ENCODE data around the gene OLFML2A. TPM values are rescaled to one million over a fixed set of nuclear protein-coding genes. Genes with fewer than 3 reads are reported as not detected.

Gene OLFML2A
- total and polyA plus RNA-seq, 2 donors (not counting 1 experiment from before 2014, with no cell fraction given) = 2.7 to 33.7 TPM

DNA sequence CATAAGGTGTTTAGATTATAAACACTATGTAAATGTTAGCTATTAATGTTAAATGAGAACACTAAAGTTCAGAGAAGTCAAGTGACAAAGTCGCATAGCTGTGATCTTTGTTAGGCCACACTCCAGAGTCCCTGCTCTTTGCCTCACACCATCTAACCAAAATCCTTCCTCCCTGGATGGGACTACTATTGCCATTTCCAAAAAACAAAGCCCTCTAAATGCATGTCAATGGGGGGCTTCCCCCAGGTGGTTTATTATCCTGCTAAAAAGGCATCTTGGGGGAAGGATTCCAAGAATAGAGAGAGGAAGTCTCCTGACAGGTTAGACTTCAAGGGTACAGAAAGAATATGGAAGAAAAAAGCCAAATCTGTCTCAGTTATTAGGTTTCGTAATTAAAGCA is 16.2 kb upstream of the OLFML2A start:
- Histone ChIP-seq H4K20me1 (ENCODE audit: control insufficient read depth, extremely low read depth, insufficient read depth, low read length) (no peaks in the 10 kb centered on the region), H3K27me3 (ENCODE audit: control insufficient read depth, insufficient read depth, low read length) (peaks cover 33% of the 10 kb centered on the region), H3K4me3 (replicated peaks in 1 of 4; ENCODE audit: control extremely low read depth in 1 of 4, insufficient read depth in 1 of 4, low read depth in 3 of 4, low read length in 4 of 4) (no peak overlapping the region), H3K79me2 (ENCODE audit: control insufficient read depth, insufficient read depth, low read length) (no peaks in the 10 kb centered on the region), H2AFZ (ENCODE audit: low read length) (no peak overlapping the region), H3K4me1 (ENCODE audit: control insufficient read depth, extremely low read depth, insufficient read depth, low read length) (no peaks in the 10 kb centered on the region), H3K36me3 (ENCODE audit: control insufficient read depth, insufficient read depth, low read length) (no peaks in the 10 kb centered on the region), H3K9ac (ENCODE audit: insufficient read depth, low read length) (no peak overlapping the region), H3K27ac (ENCODE audit: insufficient read depth, low read length) (no peak overlapping the region), H3K9me3 (ENCODE audit: control insufficient read depth, insufficient read depth, low read depth, low read length) (no peaks in the 10 kb centered on the region), H3K4me2 (ENCODE audit: extremely low read depth, insufficient read depth, low read length) (no peak overlapping the region)
- TF ChIP-seq EZH2 (IDR thresholded peaks at IDR 0.05; ENCODE audit: low read length, missing control alignments) (no peak), CTCF (conservative IDR thresholded peaks at IDR 0.05 in 1 of 2, IDR thresholded peaks at IDR 0.05 in 1 of 2; ENCODE audit: low read depth in 1 of 2, low read length in 2 of 2) (no peak)
- no peak for DNase-seq (ENCODE audit: low read depth in 2 of 2)

DNA sequence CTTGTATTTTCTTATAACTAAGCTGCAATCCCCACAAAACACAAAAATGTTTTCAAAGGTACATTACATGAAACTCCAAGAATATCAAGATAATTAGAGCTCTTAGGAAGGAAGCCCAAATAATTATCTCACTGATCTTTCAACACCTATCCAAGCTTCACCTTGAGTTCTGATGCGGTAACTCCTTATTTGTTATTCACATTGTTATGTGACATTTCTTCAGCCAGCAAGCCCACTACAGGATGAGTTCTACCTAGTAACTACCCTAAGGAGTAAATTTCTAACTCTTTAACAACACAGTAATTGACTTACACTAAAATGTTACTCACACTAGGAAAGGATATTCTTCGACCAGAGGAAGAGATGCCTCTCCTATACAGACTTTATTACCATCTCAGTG is 15.7 kb upstream of the OLFML2A start:
- Histone ChIP-seq H3K4me3 (replicated peaks in 1 of 4; ENCODE audit: control extremely low read depth in 1 of 4, insufficient read depth in 1 of 4, low read depth in 3 of 4, low read length in 4 of 4) (no peak overlapping the region), H2AFZ (ENCODE audit: low read length) (no peak overlapping the region), H3K9me3 (ENCODE audit: control insufficient read depth, insufficient read depth, low read depth, low read length) (no peaks in the 10 kb centered on the region), H3K36me3 (ENCODE audit: control insufficient read depth, insufficient read depth, low read length) (no peaks in the 10 kb centered on the region), H3K27me3 (ENCODE audit: control insufficient read depth, insufficient read depth, low read length) (peaks cover 33% of the 10 kb centered on the region), H3K4me2 (ENCODE audit: extremely low read depth, insufficient read depth, low read length) (no peak overlapping the region), H4K20me1 (ENCODE audit: control insufficient read depth, extremely low read depth, insufficient read depth, low read length) (no peaks in the 10 kb centered on the region), H3K79me2 (ENCODE audit: control insufficient read depth, insufficient read depth, low read length) (no peaks in the 10 kb centered on the region), H3K27ac (ENCODE audit: insufficient read depth, low read length) (no peak overlapping the region), H3K4me1 (ENCODE audit: control insufficient read depth, extremely low read depth, insufficient read depth, low read length) (no peaks in the 10 kb centered on the region), H3K9ac (ENCODE audit: insufficient read depth, low read length) (no peak overlapping the region)
- TF ChIP-seq EZH2 (IDR thresholded peaks at IDR 0.05; ENCODE audit: low read length, missing control alignments) (no peak), CTCF (conservative IDR thresholded peaks at IDR 0.05 in 1 of 2, IDR thresholded peaks at IDR 0.05 in 1 of 2; ENCODE audit: low read depth in 1 of 2, low read length in 2 of 2) (no peak)
- DNase-seq (ENCODE audit: low read depth in 2 of 2) = no peak

GRCh38 chr9:124761710-124762109 is 15.2 kb upstream of the OLFML2A start:
- Histone ChIP-seq H3K36me3 (ENCODE audit: control insufficient read depth, insufficient read depth, low read length) (no peaks in the 10 kb centered on the region), H3K27me3 (ENCODE audit: control insufficient read depth, insufficient read depth, low read length) (peaks cover 30% of the 10 kb centered on the region), H3K79me2 (ENCODE audit: control insufficient read depth, insufficient read depth, low read length) (no peaks in the 10 kb centered on the region), H3K9ac (ENCODE audit: insufficient read depth, low read length) (no peak overlapping the region), H3K4me2 (ENCODE audit: extremely low read depth, insufficient read depth, low read length) (no peak overlapping the region), H2AFZ (ENCODE audit: low read length) (no peak overlapping the region), H4K20me1 (ENCODE audit: control insufficient read depth, extremely low read depth, insufficient read depth, low read length) (no peaks in the 10 kb centered on the region), H3K27ac (ENCODE audit: insufficient read depth, low read length) (no peak overlapping the region), H3K9me3 (ENCODE audit: control insufficient read depth, insufficient read depth, low read depth, low read length) (no peaks in the 10 kb centered on the region), H3K4me1 (ENCODE audit: control insufficient read depth, extremely low read depth, insufficient read depth, low read length) (no peaks in the 10 kb centered on the region), H3K4me3 (replicated peaks in 1 of 4; ENCODE audit: control extremely low read depth in 1 of 4, insufficient read depth in 1 of 4, low read depth in 3 of 4, low read length in 4 of 4) (no peak overlapping the region)
- no peak for DNase-seq (ENCODE audit: low read depth in 2 of 2)
- TF ChIP-seq EZH2 (IDR thresholded peaks at IDR 0.05; ENCODE audit: low read length, missing control alignments) = no peak
- no peak for TF ChIP-seq CTCF (conservative IDR thresholded peaks at IDR 0.05 in 1 of 2, IDR thresholded peaks at IDR 0.05 in 1 of 2; ENCODE audit: low read depth in 1 of 2, low read length in 2 of 2)

All from fibroblast of lung (primary cell).